Effector CD8-positive, alpha-beta T cell (primary cell): Measurements from ENCODE around the gene HOXD9.

ENCODE experiments used
- DNase-seq: peaks from one replicate; lab custom pipeline; 2025; lab: John Stamatoyannopoulos, UW

Gene HOXD9

DNA sequence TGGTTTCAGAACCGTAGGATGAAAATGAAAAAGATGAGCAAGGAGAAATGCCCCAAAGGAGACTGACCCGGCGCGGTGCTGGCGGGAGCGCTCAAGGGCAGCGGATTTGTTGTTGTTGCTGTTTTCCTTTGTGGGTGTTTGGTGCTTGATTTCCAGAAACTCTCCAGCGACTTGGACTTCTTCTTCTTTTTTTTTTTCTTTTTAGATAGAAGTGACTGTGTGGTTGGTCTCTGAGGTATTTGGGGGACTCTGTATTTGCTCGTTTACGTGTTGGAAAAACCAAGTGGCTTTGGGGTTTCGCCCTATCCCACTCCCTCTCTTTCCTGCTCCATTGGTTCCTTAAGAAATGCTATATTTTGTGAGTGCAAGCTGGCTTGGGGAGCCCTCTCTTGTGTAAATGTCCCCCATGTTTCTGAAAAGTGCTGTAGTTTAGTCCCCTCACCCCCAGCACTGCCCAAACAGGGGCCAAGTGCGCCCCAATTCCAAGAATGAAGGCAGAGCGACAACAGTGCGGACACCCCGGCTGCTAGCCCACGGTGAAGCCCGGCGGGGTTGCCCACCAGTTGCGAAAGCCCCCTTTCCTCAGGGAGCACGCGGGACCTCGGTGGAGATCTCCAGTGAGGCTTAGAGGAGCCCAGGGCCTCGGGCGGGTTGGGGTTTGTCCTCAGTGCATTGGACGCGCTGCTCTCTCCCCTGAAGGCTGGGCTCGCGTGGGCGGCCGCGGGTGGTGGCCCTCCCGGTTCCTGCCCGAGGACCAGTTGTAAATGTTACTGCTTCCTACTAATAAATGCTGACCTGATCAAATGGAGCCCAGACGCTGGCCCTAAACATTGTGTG, 1.8 kb downstream of the HOXD9 start:
- no peak for DNase-seq

DNA sequence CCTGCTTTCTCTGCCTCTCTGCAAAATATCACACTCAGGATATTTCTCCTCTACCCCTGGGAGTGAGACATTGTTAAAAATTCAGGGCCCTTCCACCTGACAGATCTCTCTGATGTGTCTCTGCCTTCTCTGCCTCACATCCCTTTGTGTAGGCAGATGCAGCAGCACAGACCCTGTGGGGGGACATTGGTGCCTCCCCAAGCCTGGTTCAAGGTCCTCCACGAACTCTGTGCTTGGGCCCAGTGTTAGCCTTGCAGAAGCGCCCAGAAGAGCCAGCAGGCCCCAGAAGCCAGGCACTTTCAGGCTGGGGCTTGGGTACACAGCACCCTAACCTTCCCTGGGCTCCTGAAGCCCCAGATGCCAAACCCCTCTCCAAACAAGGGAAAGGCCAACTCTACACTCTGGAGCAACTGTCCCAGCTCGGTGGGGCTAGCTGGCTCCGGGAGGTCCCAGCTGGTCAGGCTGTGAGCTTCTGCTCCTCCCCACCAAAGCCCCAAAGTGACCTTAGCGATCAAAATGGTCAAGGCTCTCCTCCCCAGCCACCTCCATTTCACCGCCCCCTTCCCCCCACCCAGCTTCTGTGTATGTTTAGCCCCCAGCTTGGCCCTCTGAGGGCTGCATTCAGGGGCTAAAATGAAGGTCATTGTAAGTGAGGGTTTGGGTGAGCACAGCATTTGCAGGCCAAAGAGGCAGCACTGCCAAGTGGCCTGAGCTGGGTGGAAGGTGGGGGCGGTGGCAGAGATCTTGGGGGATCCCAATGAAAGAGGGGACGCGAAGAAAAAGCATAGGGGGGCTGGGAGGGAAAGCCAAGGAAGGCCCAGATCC, 2.6 kb downstream of the HOXD9 start:
- DNase-seq: no peak

DNA sequence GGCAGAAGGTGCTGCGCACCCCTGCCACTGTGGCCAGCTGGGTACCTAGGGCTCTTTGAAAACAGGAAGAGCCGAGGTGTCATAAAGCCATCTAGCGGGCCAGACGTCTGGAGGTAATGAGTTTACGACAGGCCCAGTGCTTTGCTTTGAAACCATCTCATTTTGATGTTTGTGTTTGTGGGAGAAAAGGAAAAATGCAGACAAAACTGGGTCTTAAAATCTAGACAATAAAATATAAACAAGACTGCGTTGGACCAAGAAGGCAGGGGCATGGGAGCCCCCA, 3.2 kb downstream of the HOXD9 start:
- no peak for DNase-seq

GRCh38 chr2:176126929-176127773, 4.6 kb downstream of the HOXD9 start:
- peak; percentile 56 for DNase-seq

DNA sequence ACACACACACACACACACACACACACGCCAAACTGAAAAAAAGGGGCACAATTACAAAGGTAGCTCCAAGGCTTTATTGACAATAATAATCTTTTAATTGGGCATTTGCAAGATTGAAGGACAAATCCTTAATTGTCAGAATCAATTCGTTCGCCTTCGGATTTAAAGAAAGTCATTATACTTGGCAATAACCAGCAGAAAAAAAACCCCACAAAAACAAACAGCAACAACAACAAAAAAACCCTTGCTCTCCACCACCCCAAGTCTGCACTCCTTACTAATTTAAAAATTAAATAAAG, 5.2 kb downstream of the HOXD9 start:
- DNase-seq: no peak

GRCh38 chr2:176128172-176128981, 5.9 kb downstream of the HOXD9 start:
- DNase-seq: no peak

GRCh38 chr2:176128982-176129796, 6.7 kb downstream of the HOXD9 start, which contains the start of gene HOXD8:
Gene HOXD8, plus strand, starts transcription at chr2:176129705. Its CDS starts 662 bp downstream, at chr2:176130367.
- no peak for DNase-seq

DNA sequence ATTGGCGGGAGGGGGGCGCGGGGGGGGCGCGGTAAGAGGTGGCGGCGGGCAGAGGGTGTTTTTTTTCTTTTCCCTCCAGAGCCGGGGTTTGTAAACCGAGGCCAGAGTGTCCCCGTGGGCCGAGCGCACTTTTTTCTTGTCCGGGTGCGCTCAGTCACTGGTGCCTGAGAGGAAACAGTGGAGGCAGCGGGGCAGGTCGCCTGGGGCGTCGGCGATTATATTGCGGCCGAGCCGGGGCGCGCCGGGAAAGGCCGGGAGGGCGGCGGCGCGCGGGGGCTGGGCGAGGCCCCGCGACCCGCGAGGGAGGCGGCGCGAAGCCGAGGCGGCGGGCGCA, 7.3 kb downstream of the HOXD9 start:
- no peak for DNase-seq

DNA sequence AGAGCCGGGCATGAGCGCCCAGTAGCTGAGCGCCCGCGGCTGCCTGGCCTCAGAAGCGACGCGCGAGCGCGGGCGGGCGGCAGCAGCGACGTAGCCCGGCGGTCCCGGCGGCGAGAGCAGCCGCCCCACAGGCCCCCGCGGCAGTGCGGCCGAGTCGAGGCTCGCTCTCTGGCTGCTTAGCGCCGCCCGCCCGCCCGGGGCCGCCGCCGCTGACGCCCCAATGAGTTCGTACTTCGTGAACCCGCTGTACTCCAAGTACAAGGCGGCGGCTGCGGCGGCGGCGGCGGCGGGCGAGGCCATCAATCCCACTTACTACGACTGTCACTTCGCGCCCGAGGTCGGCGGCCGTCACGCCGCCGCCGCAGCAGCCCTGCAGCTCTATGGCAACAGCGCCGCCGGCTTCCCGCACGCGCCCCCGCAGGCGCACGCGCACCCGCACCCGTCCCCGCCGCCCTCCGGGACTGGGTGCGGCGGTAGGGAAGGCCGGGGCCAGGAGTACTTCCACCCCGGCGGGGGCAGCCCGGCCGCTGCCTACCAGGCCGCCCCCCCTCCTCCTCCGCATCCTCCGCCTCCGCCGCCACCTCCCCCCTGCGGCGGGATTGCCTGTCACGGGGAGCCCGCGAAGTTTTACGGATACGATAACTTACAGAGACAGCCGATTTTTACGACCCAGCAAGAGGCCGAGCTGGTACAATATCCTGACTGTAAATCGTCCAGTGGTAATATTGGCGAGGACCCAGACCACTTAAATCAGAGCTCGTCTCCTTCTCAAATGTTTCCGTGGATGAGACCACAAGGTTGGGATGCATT, 7.8 kb downstream of the HOXD9 start:
- DNase-seq: no peak

GRCh38 chr2:176130957-176131847, 8.7 kb downstream of the HOXD9 start:
- no peak for DNase-seq

DNA sequence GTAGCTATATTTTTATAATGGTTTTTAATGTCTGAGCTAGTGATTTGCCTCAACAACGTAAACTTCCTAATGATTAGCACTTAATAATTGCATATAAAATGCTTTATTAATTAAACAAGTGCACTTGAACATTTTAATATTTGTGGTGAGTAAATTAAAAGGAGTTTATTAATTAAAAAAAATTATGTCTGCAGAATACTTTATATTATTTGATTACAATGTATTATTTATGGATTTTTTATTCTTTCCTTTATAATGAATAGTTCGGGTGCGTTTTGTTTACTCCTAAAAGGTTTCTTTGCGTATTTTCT, 9.3 kb downstream of the HOXD9 start:
- DNase-seq: no peak

- DNase-seq: no peak
Observed at GRCh38 chr2:176132205-176133171, 10.0 kb downstream of the HOXD9 start.

GRCh38 chr2:176133389-176133788, 10.9 kb downstream of the HOXD9 start:
- no peak for DNase-seq

GRCh38 chr2:176134035-176134434, 11.5 kb downstream of the HOXD9 start:
- no peak for DNase-seq

DNA sequence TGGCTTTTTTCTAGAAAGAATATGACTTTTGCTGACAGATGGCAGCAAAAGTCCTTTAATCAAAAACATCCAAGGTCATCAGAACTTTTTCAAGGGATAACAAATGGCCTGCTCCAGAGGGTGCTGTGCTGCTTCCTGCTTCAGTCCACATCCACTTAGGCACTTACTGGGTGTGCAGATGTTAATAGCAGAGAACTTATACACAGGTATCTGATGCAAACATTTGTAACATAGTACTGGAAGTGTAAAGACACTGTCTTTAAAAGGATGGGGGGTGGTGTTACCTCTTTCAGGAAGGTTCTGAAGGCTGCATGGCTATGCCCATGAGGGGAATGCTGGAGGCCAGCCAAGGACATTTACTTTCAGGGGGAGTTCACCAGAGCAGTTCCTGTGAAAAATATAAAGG, 12.5 kb downstream of the HOXD9 start:
- no peak for DNase-seq

DNA sequence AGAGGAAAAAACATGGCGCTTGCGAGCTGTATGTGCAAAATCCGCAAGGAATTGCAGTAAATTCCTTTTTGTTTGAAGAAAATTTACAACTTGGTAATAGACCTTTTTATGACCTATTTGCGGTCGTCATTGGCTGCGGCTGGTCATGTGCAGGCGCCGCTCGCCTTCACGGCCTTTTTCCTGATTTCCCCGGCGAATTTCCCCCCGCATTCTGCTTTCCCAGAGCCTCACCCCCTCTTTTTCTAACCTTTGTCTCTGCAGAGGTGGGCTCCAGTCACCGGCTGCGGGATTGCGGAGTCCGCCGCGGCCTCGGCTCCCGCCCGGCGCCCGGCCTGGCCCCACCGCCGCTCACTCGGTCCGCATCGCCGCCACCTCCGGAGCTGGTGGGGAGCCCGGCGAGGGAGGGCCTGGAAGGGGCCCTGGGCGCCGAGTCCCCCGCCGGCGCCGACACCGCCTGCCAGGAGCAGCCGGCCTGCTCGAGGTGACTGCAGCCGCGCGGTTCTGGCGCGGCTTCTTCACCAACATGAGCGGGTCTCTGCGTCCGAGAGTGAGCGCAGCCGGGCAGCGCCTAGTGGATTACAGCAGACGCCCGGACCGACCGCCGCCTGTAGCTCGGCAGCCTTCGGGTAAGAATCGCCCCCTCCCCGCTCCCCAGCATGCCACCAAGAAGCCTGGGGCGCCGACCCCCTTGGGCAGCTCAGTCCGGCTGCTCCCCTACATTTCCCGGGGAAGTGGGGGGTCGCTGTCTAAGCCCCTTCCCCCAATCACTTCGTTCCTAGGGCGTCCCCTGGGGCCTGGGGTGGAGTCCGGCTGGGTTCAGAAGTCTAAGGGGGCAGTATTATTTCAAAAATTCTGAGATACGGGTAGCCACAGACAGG, 14.1 kb downstream of the HOXD9 start:
- no peak for DNase-seq

DNA sequence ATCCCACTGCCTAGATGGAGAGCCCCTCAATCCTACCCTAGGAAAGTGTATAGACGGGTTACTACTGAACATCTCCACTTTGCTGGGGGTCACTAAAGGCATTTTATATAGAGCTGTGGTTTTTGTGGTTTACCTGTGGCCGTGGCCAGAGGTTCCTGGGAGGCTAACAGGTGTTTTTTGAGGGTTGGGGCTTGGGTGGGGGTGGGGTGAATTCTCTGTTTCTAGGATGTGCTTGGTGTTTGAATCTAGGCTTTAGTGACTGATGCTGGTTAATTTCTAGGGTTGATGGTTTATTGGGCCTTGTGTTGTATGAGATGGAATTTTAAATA, 14.7 kb downstream of the HOXD9 start:
- DNase-seq: no peak
